Psoas muscle (tissue), 8 donors: ENCODE measurements around the gene TENT4A. TPM values are rescaled to one million over a fixed set of nuclear protein-coding genes. Genes with fewer than 3 reads are reported as not detected.

Experiments
- ATAC-seq, 4 donors: fragments of 200-7000 bp; cut with Tn5 transposase; one replicate each; pipeline ENCODE4 v1.9.1; 2020; ENCODE audit warnings: moderate library complexity in 3 of 4, mild to moderate bottlenecking in 2 of 4
- DNase-seq, 2 donors: peaks; one replicate each; pipeline ENCODE4 v3.0.0-alpha.2; 2020
- H3K27ac ChIP-seq: fragments of 200-600 bp; one replicate; pipeline ENCODE4 v1.8.0; 2022
- H3K27me3 ChIP-seq, 3 donors: fragments of 200-600 bp in 1 of 3; one replicate each; pipeline versions ENCODE4 v1.6.1 to v1.8.0; 2013 to 2022; ENCODE audit warnings: low read length in 2 of 3, mild to moderate bottlenecking in 2 of 3, moderate library complexity in 1 of 3; ENCODE audit not compliant: insufficient read depth in 3 of 3
- H3K36me3 ChIP-seq, 2 donors: fragments of 200-600 bp in 1 of 2; one replicate each; pipeline versions ENCODE4 v1.6.1 to v1.8.0; 2013 to 2022; ENCODE audit warnings: low read depth in 1 of 2, mild to moderate bottlenecking in 1 of 2, moderate library complexity in 1 of 2; ENCODE audit not compliant: insufficient read depth in 1 of 2
- H3K4me1 ChIP-seq: fragments of 200-600 bp; one replicate; pipeline ENCODE4 v1.8.0; 2022
- H3K4me3 ChIP-seq: fragments of 200-600 bp; one replicate; pipeline ENCODE4 v1.8.0; 2022; ENCODE audit warnings: mild to moderate bottlenecking
- H3K9me3 ChIP-seq: fragments of 200-600 bp; one replicate; pipeline ENCODE4 v1.8.0; 2022
- WGBS, 3 donors: extraction: QIAGEN DNeasy Blood & Tissue Kit; methylation state at CpG; one replicate each; pipeline versions ENCODE4 v1.1.6 to v1.1.7; 2013; 5-methylcytosine and 5-hydroxymethylcytosine counted together
- intact Hi-C, 2 donors: fragments of 100-400 bp; cut with DNase I; formaldehyde crosslinking; loops; one replicate each; pipeline versions ENCODE4 v1.11.0 to v1.14.2; 2022
- polyA plus RNA-seq, 3 donors: library from polyadenylated mRNA; stranded (reverse); fragments of 200-250 nt; gene quantifications; one replicate each; pipeline ENCODE4 v1.2.3, GENCODE V29; 2013
- total RNA-seq, 4 donors: library from RNA; stranded (reverse); fragmentation: NEBNext Ultra II Directional in 2 of 4; extraction: Animal tissue kit (Norgen Biotek cat#: 25700) in 2 of 4; gene quantifications; one replicate each; pipeline versions ENCODE4 v1.2.1 to v1.2.4, GENCODE V29; 2021 to 2023
- TF ChIP-seq, protein P1 (sequence below): fragments of 200-600 bp; IDR thresholded peaks from one replicate; pipeline ENCODE4 v1.8.0; 2022; ENCODE audit warnings: antibody characterized with exemption
- donor health status: healthy with polysubstance abuse.
- donor health status: DM: no; HTN: no; CAD: no; lungs with moderate emphysema.
- donor health status: Bipolar disorder and iron deficiency.
- donor health status: healthy.
- donor health status: DM: yes; HTN: yes; CAD: no.
- donor health status: DM: no; HTN: no; CAD: no.
- donor health status: DM: no; HTN: no; CAD: no.
- donor health status: DM: yes; HTN: yes; CAD: no.

TENT4A gene
- total and polyA plus RNA-seq, 7 donors = 5.0 to 19.2 (median 12.7) TPM

DNA sequence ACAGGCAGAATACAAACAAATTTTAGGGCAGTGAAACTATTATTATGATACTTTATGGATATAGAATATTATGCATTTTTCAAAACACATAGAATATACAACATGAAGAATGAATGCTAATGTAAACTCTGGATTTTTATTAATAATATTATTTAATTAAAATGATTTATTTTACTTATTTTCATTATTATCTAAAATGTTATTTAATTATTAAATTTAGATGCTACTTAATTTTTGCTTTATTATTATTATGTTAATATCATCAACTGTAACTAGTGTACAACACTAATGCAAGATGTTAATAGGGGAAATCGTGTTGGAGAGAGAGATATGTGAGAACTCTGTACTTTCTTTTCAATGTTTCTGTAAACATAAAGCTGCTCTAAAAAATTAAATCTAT lies 39.3 kb upstream of the TENT4A start:
- DNase-seq (no peak), ATAC-seq (no peak)
- no peaks in the 10 kb centered on the region for H3K4me1 ChIP-seq
- no peaks in the 10 kb centered on the region for H3K36me3 ChIP-seq
- TF ChIP-seq, protein P1, sequence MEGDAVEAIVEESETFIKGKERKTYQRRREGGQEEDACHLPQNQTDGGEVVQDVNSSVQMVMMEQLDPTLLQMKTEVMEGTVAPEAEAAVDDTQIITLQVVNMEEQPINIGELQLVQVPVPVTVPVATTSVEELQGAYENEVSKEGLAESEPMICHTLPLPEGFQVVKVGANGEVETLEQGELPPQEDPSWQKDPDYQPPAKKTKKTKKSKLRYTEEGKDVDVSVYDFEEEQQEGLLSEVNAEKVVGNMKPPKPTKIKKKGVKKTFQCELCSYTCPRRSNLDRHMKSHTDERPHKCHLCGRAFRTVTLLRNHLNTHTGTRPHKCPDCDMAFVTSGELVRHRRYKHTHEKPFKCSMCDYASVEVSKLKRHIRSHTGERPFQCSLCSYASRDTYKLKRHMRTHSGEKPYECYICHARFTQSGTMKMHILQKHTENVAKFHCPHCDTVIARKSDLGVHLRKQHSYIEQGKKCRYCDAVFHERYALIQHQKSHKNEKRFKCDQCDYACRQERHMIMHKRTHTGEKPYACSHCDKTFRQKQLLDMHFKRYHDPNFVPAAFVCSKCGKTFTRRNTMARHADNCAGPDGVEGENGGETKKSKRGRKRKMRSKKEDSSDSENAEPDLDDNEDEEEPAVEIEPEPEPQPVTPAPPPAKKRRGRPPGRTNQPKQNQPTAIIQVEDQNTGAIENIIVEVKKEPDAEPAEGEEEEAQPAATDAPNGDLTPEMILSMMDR = no peak
- no peak overlapping the region for H3K27ac ChIP-seq
- H3K4me3 ChIP-seq = no peak overlapping the region
- H3K27me3 ChIP-seq = no peaks in the 10 kb centered on the region
- 90 to 100% (median 98%) methylated on average over 1 of the region's 1 CpG for WGBS, 3 donors
- no peaks in the 10 kb centered on the region for H3K9me3 ChIP-seq
- intact Hi-C loops = no loop called here

DNA sequence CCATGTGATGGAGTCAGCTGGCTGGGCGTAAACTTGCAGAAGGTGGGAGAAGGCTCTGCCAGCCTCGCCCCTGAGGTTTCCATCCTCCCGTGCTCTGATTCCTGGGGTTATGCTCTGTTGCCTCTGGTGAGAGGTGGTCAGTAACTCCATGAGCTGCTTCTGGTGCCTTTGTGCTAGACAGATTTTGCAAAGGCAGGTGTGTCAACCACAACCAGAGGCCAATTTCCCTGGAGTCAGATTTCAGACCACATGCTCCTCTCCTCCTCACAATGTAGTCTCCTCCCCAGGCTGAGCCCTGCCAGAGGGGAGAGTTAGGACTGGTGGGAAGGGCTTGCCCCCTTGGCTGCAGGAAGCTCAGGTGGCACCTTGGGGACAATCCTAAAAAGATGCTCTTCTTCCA lies 38.8 kb upstream of the TENT4A start:
- no peak overlapping the region for H3K27ac ChIP-seq
- H3K9me3 ChIP-seq = no peaks in the 10 kb centered on the region
- DNase-seq = no peak
- no peak overlapping the region for H3K4me3 ChIP-seq
- WGBS, 3 donors = 92 to 94% (median 93%) methylated on average over 3 of the region's 3 CpGs
- H3K4me1 ChIP-seq = no peaks in the 10 kb centered on the region
- TF ChIP-seq, protein P1 = no peak
- H3K27me3 ChIP-seq = no peaks in the 10 kb centered on the region
- intact Hi-C loops = no loop called here
- no peaks in the 10 kb centered on the region for H3K36me3 ChIP-seq
- no peak for ATAC-seq

DNA sequence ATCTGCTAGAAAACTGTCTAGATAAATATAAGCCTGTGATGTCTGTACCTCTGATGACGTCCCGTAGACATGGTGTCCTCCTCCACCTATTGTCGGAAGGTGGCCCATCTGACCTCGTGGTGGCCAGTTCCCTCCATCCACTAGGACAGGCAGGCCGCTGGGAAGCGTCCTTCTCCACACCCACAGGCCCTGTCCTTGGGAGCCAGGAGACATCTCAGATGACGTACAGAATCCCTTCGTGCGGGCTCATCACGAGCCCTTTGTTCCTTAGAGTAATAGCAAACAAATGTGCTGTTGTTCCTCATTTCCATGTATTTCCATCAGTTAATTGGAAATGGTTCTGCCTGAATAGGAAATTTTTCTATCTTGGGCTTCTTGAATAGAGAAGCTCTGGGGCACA lies 38.3 kb upstream of the TENT4A start:
- no peak overlapping the region for H3K4me3 ChIP-seq
- no peak for ATAC-seq
- no peaks in the 10 kb centered on the region for H3K27me3 ChIP-seq
- 94 to 97% (median 94%) methylated on average over 10 of the region's 10 CpGs for WGBS, 3 donors
- no peaks in the 10 kb centered on the region for H3K36me3 ChIP-seq
- no peaks in the 10 kb centered on the region for H3K9me3 ChIP-seq
- H3K4me1 ChIP-seq = no peaks in the 10 kb centered on the region
- intact Hi-C loops = no loop called here
- no peak for DNase-seq
- H3K27ac ChIP-seq = no peak overlapping the region
- TF ChIP-seq, protein P1 = no peak

DNA sequence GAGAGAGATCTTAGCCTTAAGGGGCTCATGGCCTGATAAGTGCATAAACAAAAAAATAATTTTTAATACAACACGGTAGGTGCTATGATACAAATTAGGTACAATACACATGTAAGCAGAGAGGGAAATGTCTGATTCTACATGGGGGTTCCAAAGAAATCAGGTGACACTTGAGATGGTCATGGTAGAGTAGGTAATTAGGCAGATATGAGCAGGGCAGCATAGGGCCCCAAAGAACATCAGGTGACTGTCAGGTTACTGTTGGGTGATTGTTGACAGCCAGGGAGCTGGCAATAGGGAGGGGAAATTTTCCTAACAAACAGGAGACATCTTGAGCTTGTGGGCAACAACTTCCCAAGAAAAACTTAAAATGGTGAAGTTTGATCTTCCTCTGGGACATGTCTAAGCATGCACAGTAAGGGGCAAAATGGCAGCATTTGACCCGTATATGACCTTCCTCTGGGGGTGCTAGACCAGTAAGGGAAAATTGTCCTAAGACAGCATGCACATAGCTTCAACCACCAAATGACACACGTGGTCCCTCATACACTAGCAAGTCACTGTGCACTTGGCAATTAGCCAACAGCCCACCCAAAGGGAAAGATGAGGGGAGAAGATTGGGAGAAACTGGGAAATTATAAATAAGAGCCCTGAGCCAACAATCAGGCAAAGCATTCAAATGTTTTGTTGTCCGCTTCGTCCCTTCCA lies 37.3 kb upstream of the TENT4A start:
- Histone ChIP-seq H3K4me1 (no peaks in the 10 kb centered on the region), H3K36me3 (no peaks in the 10 kb centered on the region), H3K27ac (no peak overlapping the region), H3K27me3 (no peaks in the 10 kb centered on the region), H3K4me3 (no peak overlapping the region), H3K9me3 (no peaks in the 10 kb centered on the region)
- 90 to 95% (median 92%) methylated on average over 5 of the region's 5 CpGs for WGBS, 3 donors
- ATAC-seq (no peak), DNase-seq (no peak)
- intact Hi-C loops = no loop called here
- TF ChIP-seq, protein P1 = no peak

DNA sequence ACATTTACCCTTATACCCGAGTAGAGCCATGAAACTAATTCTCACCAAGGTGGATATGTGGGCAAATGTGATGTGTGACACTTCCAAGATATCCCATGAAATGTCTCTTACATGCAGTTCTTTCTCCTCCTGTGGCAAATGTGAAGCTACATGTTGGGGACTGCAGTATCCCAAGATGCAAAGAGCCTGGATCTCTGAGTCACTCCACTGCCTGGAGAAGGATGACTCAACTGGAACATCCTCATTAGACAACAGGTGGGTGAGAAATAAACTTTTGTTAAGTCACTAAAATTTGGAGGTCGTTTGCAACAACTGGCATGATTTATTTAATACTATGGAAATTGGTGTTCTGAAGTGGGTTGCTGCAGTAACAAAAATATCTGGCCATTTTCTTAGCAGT lies 36.5 kb upstream of the TENT4A start:
- intact Hi-C loops = no loop called here
- Histone ChIP-seq H3K36me3 (no peaks in the 10 kb centered on the region), H3K27ac (no peak overlapping the region), H3K27me3 (peaks cover 0 to 1% (median 0%) of the 10 kb centered on the region in 3 donors), H3K4me1 (no peaks in the 10 kb centered on the region), H3K9me3 (no peaks in the 10 kb centered on the region), H3K4me3 (no peak overlapping the region)
- TF ChIP-seq, protein P1 = no peak
- DNase-seq (no peak), ATAC-seq (no peak)
- WGBS, 3 donors = 48 to 63% (median 52%) methylated on average over 2 of the region's 2 CpGs
